OCI-LY3 (cell line): ENCODE measurements around the gene RPSA.

ENCODE experiments used
- H2AFZ ChIP-seq: fragments of 200-600, 300-600 bp; shearing (Covaris generic); 2 replicates; pipeline ENCODE4 v1.6.0; 2014; ENCODE audit warnings: antibody characterized with exemption, low read depth, low read length
- H3K27ac ChIP-seq: fragments of 200-600, 300-600 bp; sonication (generic); 2 replicates; pipeline ENCODE4 v1.5.1; 2014; ENCODE audit warnings: mild to moderate bottlenecking, low read length, moderate library complexity, mixed read lengths
- H3K27me3 ChIP-seq: fragments of 200-600, 300-600 bp; sonication (generic); 2 replicates; pipeline ENCODE4 v1.6.1; 2014; ENCODE audit warnings: low read depth, low read length, mixed read lengths
- H3K36me3 ChIP-seq: fragments of 200-600, 300-600 bp; sonication (generic); replicated peaks from 2 replicates; pipeline ENCODE3; 2014; ENCODE audit warnings: low read depth, low read length, mixed read lengths
- H3K4me1 ChIP-seq: fragments of 300-600, 200-600 bp; sonication (generic); 2 replicates; pipeline ENCODE4 v1.6.1; 2014; ENCODE audit warnings: low read length, mixed read lengths
- H3K4me2 ChIP-seq: fragments of 200-600, 300-600 bp; sonication (generic); 2 replicates; pipeline ENCODE4 v1.6.1; 2014; ENCODE audit warnings: low read length, mixed read lengths
- H3K4me3 ChIP-seq: fragments of 300-600, 200-600 bp; sonication (generic); 2 replicates; pipeline ENCODE4 v1.5.1; 2014; ENCODE audit warnings: antibody characterized with exemption, mild to moderate bottlenecking, low read length, moderate library complexity
- H3K79me2 ChIP-seq: fragments of 300-600, 200-600 bp; shearing (Covaris generic); 2 replicates; pipeline ENCODE4 v1.6.1; 2014; ENCODE audit warnings: mild to moderate bottlenecking, low read length, mixed read lengths
- H3K9ac ChIP-seq: fragments of 300-600, 200-600 bp; shearing (Covaris generic); 2 replicates; pipeline ENCODE4 v1.6.0; 2014; ENCODE audit warnings: mild to moderate bottlenecking, low read length, moderate library complexity
- H3K9me3 ChIP-seq: fragments of 200-600, 300-600 bp; shearing (Covaris generic); 2 replicates; pipeline ENCODE4 v1.6.1; 2014; ENCODE audit warnings: low read length, mixed read lengths; ENCODE audit not compliant: insufficient read depth
- H4K20me1 ChIP-seq: fragments of 200-600, 300-600 bp; sonication (generic); 2 replicates; pipeline ENCODE4 v1.6.1; 2016; ENCODE audit warnings: low read length, mixed read lengths; ENCODE audit not compliant: insufficient read depth
- EZH2phosphoT487 ChIP-seq: fragments of 200-600 bp; shearing (Covaris generic); IDR thresholded peaks from 2 replicates; pipeline ENCODE4 v1.6.1; 2018; ENCODE audit warnings: antibody characterized with exemption, mixed run types, low read depth
- TF ChIP-seq, protein P1 (sequence below): fragments of 200-600, 300-600 bp; sonication (generic); IDR thresholded peaks from 2 replicates; pipeline ENCODE4 v1.5.1; 2014; ENCODE audit warnings: antibody characterized with exemption, low read length, low read depth

The RPSA gene

GRCh38 chr3:39383045-39383880, 23.3 kb upstream of the RPSA start, which contains the start of gene SLC25A38:
TSS of gene SLC25A38 (plus strand) at chr3:39383370. CDS start at chr3:39383725, 355 bp downstream.
- H2AFZ ChIP-seq = peak within 1 kb of the TSS; percentile 85
- peaks cover 51% of the 10 kb centered on the region for H3K79me2 ChIP-seq
- H3K4me2 ChIP-seq = peak within 1 kb of the TSS; percentile 73
- H3K4me1 ChIP-seq = peaks cover 24% of the 10 kb centered on the region
- H3K27ac ChIP-seq = peak within 1 kb of the TSS; percentile 78
- peak within 1 kb of the TSS; percentile 88 for H3K4me3 ChIP-seq
- no peaks in the 10 kb centered on the region for H3K36me3 ChIP-seq
- no peaks in the 10 kb centered on the region for H3K9me3 ChIP-seq
- peak within 1 kb of the TSS; percentile 88 for H3K9ac ChIP-seq
- H3K27me3 ChIP-seq = no peaks in the 10 kb centered on the region
- TF ChIP-seq, protein P1, sequence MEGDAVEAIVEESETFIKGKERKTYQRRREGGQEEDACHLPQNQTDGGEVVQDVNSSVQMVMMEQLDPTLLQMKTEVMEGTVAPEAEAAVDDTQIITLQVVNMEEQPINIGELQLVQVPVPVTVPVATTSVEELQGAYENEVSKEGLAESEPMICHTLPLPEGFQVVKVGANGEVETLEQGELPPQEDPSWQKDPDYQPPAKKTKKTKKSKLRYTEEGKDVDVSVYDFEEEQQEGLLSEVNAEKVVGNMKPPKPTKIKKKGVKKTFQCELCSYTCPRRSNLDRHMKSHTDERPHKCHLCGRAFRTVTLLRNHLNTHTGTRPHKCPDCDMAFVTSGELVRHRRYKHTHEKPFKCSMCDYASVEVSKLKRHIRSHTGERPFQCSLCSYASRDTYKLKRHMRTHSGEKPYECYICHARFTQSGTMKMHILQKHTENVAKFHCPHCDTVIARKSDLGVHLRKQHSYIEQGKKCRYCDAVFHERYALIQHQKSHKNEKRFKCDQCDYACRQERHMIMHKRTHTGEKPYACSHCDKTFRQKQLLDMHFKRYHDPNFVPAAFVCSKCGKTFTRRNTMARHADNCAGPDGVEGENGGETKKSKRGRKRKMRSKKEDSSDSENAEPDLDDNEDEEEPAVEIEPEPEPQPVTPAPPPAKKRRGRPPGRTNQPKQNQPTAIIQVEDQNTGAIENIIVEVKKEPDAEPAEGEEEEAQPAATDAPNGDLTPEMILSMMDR = peak; percentile 37
- no peak for TF ChIP-seq EZH2phosphoT487
- peaks cover 39% of the 10 kb centered on the region for H4K20me1 ChIP-seq

DNA sequence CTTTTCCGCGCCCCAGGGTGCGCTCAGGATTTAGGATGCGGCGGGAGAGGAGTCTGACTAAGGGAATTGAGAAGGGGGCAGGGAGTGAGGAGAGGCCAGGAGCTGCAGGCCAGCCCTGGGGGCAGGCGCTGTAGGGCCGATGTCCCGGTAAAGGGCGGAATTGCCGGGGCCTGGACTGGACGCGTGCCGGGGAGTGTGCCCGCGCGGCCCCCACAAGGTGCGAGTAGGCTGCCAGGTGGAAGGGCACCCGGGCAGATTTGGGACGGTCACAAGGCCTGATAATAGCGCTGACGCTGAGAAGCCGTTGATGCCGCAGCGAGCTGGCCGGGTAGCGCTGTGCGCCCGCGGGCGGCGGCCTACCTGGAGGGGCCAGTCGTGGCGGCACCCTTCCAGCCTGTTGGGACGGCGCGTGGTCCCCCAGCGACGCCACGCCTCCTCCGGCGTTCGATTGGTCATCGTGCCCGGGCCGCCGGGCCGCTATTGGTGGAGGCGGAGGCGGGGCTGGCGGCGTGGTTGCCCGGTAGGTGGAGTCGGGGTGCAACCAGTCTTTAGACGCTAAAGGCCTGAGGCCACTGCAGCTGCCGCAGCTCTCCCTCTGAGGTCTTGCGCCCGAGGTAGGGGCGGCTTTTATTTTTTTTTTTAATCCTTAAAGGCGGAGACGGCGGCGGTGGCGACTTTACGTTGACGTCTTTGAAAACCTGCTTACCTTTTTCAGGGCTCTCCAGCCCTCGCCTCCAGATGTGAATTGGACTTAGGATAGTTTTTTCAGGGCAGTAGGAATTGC, 22.4 kb upstream of the RPSA start:
- H2AFZ ChIP-seq = peak overlapping the region; percentile 85
- H3K9ac ChIP-seq = peak overlapping the region; percentile 88
- peak overlapping the region; percentile 88 for H3K4me3 ChIP-seq
- TF ChIP-seq, protein P1 = no peak
- no peak for TF ChIP-seq EZH2phosphoT487
- H3K9me3 ChIP-seq = no peaks in the 10 kb centered on the region
- peaks cover 1% of the 10 kb centered on the region for H3K36me3 ChIP-seq
- H3K27me3 ChIP-seq = no peaks in the 10 kb centered on the region
- H3K4me1 ChIP-seq = peaks cover 32% of the 10 kb centered on the region
- peak overlapping the region; percentile 78 for H3K27ac ChIP-seq
- H3K4me2 ChIP-seq = peak overlapping the region; percentile 85
- peaks cover 59% of the 10 kb centered on the region for H3K79me2 ChIP-seq
- peaks cover 43% of the 10 kb centered on the region for H4K20me1 ChIP-seq

- Histone ChIP-seq H3K27ac (no peak overlapping the region), H3K4me1 (peaks cover 37% of the 10 kb centered on the region), H3K79me2 (peaks cover 64% of the 10 kb centered on the region)
Measured at GRCh38 chr3:39384665-39385000, 21.9 kb upstream of the RPSA start.

More at GRCh38 chr3:39384665-39385000, 21.9 kb upstream of the RPSA start:
- peak overlapping the region; percentile 49; the same call in 1 of the 2 replicates for H3K9ac ChIP-seq
- no peaks in the 10 kb centered on the region for H3K9me3 ChIP-seq
- no peak overlapping the region for H2AFZ ChIP-seq
- peak overlapping the region; percentile 88 for H3K4me3 ChIP-seq
- peaks cover 48% of the 10 kb centered on the region for H4K20me1 ChIP-seq
- no peaks in the 10 kb centered on the region for H3K27me3 ChIP-seq
- no peak for TF ChIP-seq EZH2phosphoT487
- TF ChIP-seq, protein P1 = no peak
- H3K4me2 ChIP-seq = peak overlapping the region; percentile 85
- peaks cover 7% of the 10 kb centered on the region for H3K36me3 ChIP-seq
